DND-41 (cell line): ENCODE measurements around the gene LCE3C.

Source experiments
- ATAC-seq: fragments of 200-7000 bp; cut with Tn5 transposase; 3 replicates; pipeline ENCODE4 v1.9.1; 2021; ENCODE audit warnings: low read depth; ENCODE audit not compliant: insufficient read depth
- DNase-seq: peaks from one replicate; pipeline ENCODE4 v3.0.0-alpha.2; 2020
- H2AFZ ChIP-seq: 2 replicates; pipeline ENCODE4 v1.6.0; 2012; ENCODE audit warnings: low read depth, low read length
- H3K27ac ChIP-seq: 2 replicates; pipeline ENCODE4 v1.5.1; 2012; ENCODE audit warnings: low read length, inconsistent platforms
- H3K27me3 ChIP-seq: fragments of 200-600 bp; sonication (generic); 2 replicates; pipeline ENCODE4 v1.6.0; 2012; ENCODE audit warnings: low read length, mild to moderate bottlenecking, inconsistent platforms; ENCODE audit not compliant: insufficient read depth, poor library complexity
- H3K36me3 ChIP-seq: 2 replicates; pipeline ENCODE4 v1.5.1; 2012; ENCODE audit warnings: low read length, inconsistent platforms; ENCODE audit not compliant: insufficient read depth
- H3K4me1 ChIP-seq: 2 replicates; pipeline ENCODE4 v1.5.1; 2012; ENCODE audit warnings: mild to moderate bottlenecking, low read length; ENCODE audit not compliant: insufficient read depth
- H3K4me2 ChIP-seq: 2 replicates; pipeline ENCODE4 v1.6.0; 2012; ENCODE audit warnings: mild to moderate bottlenecking, moderate library complexity, low read length, inconsistent platforms; ENCODE audit not compliant: insufficient read depth
- H3K4me3 ChIP-seq, 2 experiments: fragments of 200-600 bp in 1 of 2; shearing (Covaris generic) in 1 of 2; 2 replicates each; pipeline ENCODE4 v1.5.1; 2012 to 2016; ENCODE audit warnings: inconsistent platforms in 2 of 2, low read length in 2 of 2, mild to moderate bottlenecking in 2 of 2, low read depth in 1 of 2, moderate library complexity in 1 of 2
- H3K79me2 ChIP-seq: 2 replicates; pipeline ENCODE4 v1.6.0; 2012; ENCODE audit warnings: low read length, inconsistent platforms; ENCODE audit not compliant: insufficient read depth
- H3K9ac ChIP-seq: 2 replicates; pipeline ENCODE4 v1.6.0; 2012; ENCODE audit warnings: low read depth, mild to moderate bottlenecking, inconsistent platforms, low read length, moderate library complexity
- H3K9me3 ChIP-seq: 2 replicates; pipeline ENCODE4 v1.5.1; 2012; ENCODE audit warnings: low read length, moderate library complexity, mild to moderate bottlenecking, inconsistent platforms; ENCODE audit not compliant: insufficient read depth, severe bottlenecking
- H4K20me1 ChIP-seq: 2 replicates; pipeline ENCODE4 v1.6.0; 2012; ENCODE audit warnings: low read length; ENCODE audit not compliant: insufficient read depth
- EZH2 ChIP-seq: IDR thresholded peaks from 3 replicates; pipeline ENCODE4 v1.6.1; 2012; ENCODE audit warnings: borderline replicate concordance, low read depth, mild to moderate bottlenecking, moderate library complexity, low read length, inconsistent platforms; ENCODE audit not compliant: severe bottlenecking
- TF ChIP-seq, protein P1 (sequence below): IDR thresholded peaks from 2 replicates; pipeline ENCODE4 v1.5.1; 2012; ENCODE audit warnings: borderline replicate concordance, low read length, moderate library complexity, mild to moderate bottlenecking; ENCODE audit not compliant: poor library complexity, severe bottlenecking; ENCODE audit errors: extremely low read depth

LCE3C gene

DNA sequence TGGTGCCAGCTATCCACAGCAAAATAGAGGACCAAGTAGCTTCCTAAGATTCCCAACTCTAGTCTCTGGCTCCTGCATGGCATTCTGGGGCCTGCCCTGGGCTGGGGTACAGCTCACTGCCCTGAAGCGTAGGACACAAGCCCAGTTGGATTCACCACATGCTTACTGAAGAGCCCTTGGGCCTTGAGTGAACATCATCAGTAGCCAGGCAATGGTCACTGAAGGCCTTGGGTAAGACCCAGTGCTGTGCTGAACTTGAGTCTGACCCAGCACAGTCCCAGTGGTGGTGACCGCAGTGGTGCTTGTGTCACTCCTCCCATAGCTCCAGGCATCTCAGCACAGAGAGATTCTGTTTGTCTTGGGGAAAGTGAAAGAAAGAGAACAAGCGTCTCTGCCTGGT is 30.6 kb downstream of the LCE3C start:
- Histone ChIP-seq H3K27ac (no peak overlapping the region), H3K9ac (no peak overlapping the region), H3K27me3 (peaks cover 4% of the 10 kb centered on the region), H3K4me3 (no peak overlapping the region), H2AFZ (no peak overlapping the region), H3K4me1 (no peaks in the 10 kb centered on the region), H3K9me3 (no peaks in the 10 kb centered on the region), H3K36me3 (no peaks in the 10 kb centered on the region), H3K79me2 (no peaks in the 10 kb centered on the region), H4K20me1 (no peaks in the 10 kb centered on the region), H3K4me2 (no peak overlapping the region)
- no peak for DNase-seq
- ATAC-seq, result no peak
- TF ChIP-seq, protein P1, sequence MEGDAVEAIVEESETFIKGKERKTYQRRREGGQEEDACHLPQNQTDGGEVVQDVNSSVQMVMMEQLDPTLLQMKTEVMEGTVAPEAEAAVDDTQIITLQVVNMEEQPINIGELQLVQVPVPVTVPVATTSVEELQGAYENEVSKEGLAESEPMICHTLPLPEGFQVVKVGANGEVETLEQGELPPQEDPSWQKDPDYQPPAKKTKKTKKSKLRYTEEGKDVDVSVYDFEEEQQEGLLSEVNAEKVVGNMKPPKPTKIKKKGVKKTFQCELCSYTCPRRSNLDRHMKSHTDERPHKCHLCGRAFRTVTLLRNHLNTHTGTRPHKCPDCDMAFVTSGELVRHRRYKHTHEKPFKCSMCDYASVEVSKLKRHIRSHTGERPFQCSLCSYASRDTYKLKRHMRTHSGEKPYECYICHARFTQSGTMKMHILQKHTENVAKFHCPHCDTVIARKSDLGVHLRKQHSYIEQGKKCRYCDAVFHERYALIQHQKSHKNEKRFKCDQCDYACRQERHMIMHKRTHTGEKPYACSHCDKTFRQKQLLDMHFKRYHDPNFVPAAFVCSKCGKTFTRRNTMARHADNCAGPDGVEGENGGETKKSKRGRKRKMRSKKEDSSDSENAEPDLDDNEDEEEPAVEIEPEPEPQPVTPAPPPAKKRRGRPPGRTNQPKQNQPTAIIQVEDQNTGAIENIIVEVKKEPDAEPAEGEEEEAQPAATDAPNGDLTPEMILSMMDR, result no peak
- no peak for TF ChIP-seq EZH2

DNA sequence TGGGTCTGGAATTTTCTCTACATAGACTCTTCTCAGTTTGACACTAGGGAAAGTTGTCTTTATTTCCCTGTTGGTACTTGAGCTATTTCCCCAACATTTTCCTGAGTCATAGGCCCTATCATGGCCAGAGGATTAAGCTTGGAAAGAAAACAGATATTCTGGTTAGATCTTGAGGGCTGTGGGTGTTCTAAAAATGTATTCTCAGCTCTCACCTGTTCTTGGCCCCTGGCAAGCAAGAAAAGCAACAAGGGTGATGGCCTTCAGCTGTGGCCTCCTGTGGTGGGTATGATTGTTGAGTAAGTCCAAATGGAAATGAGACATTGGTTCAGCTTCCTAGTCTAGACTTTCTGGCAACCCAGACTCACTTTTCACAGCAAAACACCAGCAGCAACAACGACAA is 40.3 kb downstream of the LCE3C start:
- Histone ChIP-seq H3K4me1 (no peaks in the 10 kb centered on the region), H3K79me2 (no peaks in the 10 kb centered on the region), H3K36me3 (no peaks in the 10 kb centered on the region), H3K9me3 (no peaks in the 10 kb centered on the region), H2AFZ (no peak overlapping the region), H3K27ac (no peak overlapping the region), H3K4me2 (no peak overlapping the region), H3K9ac (no peak overlapping the region), H3K27me3 (peaks cover 6% of the 10 kb centered on the region), H4K20me1 (no peaks in the 10 kb centered on the region), H3K4me3 (no peak overlapping the region)
- TF ChIP-seq, protein P1, result no peak
- TF ChIP-seq EZH2, result no peak
- ATAC-seq (no peak), DNase-seq (no peak)

DNA sequence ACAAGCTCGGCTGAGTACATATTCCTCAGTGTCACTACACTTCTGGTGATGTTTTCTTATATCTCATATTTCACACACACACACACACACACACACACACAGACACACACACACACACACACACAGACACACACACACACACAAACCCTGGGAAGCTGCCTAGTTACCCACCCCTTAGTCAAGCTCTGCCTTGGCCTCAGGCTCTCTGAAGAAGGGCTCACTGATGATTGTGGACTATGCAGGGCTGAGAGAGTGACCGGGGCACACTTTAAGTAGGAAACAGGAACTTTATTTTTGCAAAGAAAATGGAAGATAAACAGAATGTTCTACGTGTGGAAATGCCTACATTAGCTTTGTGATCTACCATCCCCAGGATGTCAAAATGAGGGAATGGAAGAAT is 43.9 kb downstream of the LCE3C start:
- ATAC-seq (no peak), DNase-seq (no peak)
- Histone ChIP-seq H3K4me2 (no peak overlapping the region), H3K4me3 (no peak overlapping the region), H3K9ac (no peak overlapping the region), H4K20me1 (no peaks in the 10 kb centered on the region), H3K4me1 (no peaks in the 10 kb centered on the region), H3K36me3 (no peaks in the 10 kb centered on the region), H3K27me3 (peaks cover 12% of the 10 kb centered on the region), H2AFZ (no peak overlapping the region), H3K9me3 (no peaks in the 10 kb centered on the region), H3K27ac (no peak overlapping the region), H3K79me2 (no peaks in the 10 kb centered on the region)
- TF ChIP-seq, protein P1, result no peak
- TF ChIP-seq EZH2, result no peak

DNA sequence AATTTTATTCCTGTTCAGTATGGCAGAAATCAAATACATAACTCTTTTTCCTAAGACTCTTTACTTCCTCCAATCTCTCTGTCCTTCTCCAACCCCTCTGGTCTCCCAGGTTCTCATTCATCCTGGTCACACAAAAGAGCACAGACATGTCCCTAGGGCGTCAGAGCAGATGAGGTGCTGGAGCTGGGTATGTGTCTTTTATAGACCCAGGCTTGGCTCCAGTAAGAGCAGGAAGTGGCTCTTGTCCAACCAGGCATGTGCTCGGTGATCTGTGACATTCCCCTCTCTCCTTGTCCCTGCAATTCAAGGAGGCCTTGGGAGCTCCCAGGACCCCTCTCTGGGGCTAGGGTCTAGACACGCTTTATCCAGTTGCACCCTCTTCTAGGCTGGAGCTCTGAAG is 45.1 kb downstream of the LCE3C start:
- Histone ChIP-seq H3K27me3 (peaks cover 16% of the 10 kb centered on the region), H3K79me2 (no peaks in the 10 kb centered on the region), H3K4me1 (no peaks in the 10 kb centered on the region), H3K4me3 (no peak overlapping the region), H3K9ac (no peak overlapping the region), H2AFZ (no peak overlapping the region), H3K9me3 (no peaks in the 10 kb centered on the region), H4K20me1 (no peaks in the 10 kb centered on the region), H3K36me3 (no peaks in the 10 kb centered on the region), H3K4me2 (no peak overlapping the region), H3K27ac (no peak overlapping the region)
- DNase-seq (no peak), ATAC-seq (no peak)
- no peak for TF ChIP-seq EZH2
- TF ChIP-seq, protein P1, result no peak
